ENCODE results near the gene MMS19.

The MMS19 gene

DNA sequence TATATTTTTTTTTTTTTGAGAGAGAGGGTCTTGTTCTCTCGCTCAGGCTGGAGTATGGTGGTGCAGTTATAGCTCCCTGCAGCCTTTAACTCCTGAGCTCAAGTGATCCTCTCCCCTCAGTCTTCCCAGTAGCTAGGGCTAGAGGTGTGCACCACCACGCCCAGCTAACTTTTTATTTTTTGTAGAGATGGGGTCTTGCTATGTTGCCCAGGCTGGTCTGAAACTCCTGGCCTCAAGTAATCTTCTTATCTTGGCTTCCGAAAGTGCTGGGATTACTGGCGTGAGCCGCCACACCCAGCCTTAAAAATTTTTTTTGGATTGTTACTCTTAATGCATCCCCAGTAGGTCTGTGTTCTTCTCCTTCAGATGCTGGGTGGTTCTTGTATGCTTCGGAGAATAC, 4.7 kb upstream of the MMS19 start:
- DNase-seq (ENCODE audit: low read depth in 1 of 2, low spot score in 1 of 2): no peak
- H3K4me3 ChIP-seq (replicated peaks; ENCODE audit: insufficient read depth, low read length): no peak overlapping the region
- TF ChIP-seq SPI1 (IDR thresholded peaks at IDR 0.05; ENCODE audit: borderline replicate concordance, low read depth) (no peak), GABPA (IDR thresholded peaks at IDR 0.05; ENCODE audit: low read depth) (no peak), POLR2AphosphoS5 (IDR thresholded peaks at IDR 0.05; ENCODE audit: low read depth) (no peak)
- TF ChIP-seq, protein P1, sequence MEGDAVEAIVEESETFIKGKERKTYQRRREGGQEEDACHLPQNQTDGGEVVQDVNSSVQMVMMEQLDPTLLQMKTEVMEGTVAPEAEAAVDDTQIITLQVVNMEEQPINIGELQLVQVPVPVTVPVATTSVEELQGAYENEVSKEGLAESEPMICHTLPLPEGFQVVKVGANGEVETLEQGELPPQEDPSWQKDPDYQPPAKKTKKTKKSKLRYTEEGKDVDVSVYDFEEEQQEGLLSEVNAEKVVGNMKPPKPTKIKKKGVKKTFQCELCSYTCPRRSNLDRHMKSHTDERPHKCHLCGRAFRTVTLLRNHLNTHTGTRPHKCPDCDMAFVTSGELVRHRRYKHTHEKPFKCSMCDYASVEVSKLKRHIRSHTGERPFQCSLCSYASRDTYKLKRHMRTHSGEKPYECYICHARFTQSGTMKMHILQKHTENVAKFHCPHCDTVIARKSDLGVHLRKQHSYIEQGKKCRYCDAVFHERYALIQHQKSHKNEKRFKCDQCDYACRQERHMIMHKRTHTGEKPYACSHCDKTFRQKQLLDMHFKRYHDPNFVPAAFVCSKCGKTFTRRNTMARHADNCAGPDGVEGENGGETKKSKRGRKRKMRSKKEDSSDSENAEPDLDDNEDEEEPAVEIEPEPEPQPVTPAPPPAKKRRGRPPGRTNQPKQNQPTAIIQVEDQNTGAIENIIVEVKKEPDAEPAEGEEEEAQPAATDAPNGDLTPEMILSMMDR (IDR thresholded peaks at IDR 0.05; ENCODE audit: insufficient read depth, low read length): no peak
- TF ChIP-seq, protein P2, sequence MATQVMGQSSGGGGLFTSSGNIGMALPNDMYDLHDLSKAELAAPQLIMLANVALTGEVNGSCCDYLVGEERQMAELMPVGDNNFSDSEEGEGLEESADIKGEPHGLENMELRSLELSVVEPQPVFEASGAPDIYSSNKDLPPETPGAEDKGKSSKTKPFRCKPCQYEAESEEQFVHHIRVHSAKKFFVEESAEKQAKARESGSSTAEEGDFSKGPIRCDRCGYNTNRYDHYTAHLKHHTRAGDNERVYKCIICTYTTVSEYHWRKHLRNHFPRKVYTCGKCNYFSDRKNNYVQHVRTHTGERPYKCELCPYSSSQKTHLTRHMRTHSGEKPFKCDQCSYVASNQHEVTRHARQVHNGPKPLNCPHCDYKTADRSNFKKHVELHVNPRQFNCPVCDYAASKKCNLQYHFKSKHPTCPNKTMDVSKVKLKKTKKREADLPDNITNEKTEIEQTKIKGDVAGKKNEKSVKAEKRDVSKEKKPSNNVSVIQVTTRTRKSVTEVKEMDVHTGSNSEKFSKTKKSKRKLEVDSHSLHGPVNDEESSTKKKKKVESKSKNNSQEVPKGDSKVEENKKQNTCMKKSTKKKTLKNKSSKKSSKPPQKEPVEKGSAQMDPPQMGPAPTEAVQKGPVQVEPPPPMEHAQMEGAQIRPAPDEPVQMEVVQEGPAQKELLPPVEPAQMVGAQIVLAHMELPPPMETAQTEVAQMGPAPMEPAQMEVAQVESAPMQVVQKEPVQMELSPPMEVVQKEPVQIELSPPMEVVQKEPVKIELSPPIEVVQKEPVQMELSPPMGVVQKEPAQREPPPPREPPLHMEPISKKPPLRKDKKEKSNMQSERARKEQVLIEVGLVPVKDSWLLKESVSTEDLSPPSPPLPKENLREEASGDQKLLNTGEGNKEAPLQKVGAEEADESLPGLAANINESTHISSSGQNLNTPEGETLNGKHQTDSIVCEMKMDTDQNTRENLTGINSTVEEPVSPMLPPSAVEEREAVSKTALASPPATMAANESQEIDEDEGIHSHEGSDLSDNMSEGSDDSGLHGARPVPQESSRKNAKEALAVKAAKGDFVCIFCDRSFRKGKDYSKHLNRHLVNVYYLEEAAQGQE (IDR thresholded peaks at IDR 0.05; ENCODE audit: insufficient replicate concordance, low read depth): no peak
- no peak overlapping the region for H3K27ac ChIP-seq (replicated peaks)
- H3K27me3 ChIP-seq (ENCODE audit: insufficient read depth, poor library complexity, severe bottlenecking): no peaks in the 10 kb centered on the region

DNA sequence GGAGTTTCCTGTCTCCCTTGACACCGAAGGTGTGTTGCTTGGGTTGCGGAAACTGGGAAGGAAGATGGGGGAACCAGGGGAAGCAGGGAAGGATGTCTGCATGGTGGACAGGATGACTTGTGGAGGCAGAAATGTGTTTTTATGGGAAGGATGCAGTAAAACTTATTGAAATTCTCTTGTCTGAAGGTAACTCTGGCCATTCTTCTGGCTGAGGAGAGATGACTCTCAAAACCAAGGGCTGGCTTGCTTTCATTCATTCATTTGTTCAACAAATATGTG, 2.0 kb upstream of the MMS19 start:
- DNase-seq (ENCODE audit: low read depth in 1 of 2, low spot score in 1 of 2): no peak
- TF ChIP-seq, protein P2 (IDR thresholded peaks at IDR 0.05; ENCODE audit: insufficient replicate concordance, low read depth): no peak
- TF ChIP-seq, protein P1 (IDR thresholded peaks at IDR 0.05; ENCODE audit: insufficient read depth, low read length): no peak
- TF ChIP-seq SPI1 (IDR thresholded peaks at IDR 0.05; ENCODE audit: borderline replicate concordance, low read depth) (no peak), POLR2AphosphoS5 (IDR thresholded peaks at IDR 0.05; ENCODE audit: low read depth) (no peak), GABPA (IDR thresholded peaks at IDR 0.05; ENCODE audit: low read depth) (no peak)
- H3K27me3 ChIP-seq (ENCODE audit: insufficient read depth, poor library complexity, severe bottlenecking): no peaks in the 10 kb centered on the region
- H3K27ac ChIP-seq (replicated peaks): no peak overlapping the region; the same call in 1 of the 2 replicates
- H3K4me3 ChIP-seq (replicated peaks; ENCODE audit: insufficient read depth, low read length): peak overlapping the region; percentile 95

DNA sequence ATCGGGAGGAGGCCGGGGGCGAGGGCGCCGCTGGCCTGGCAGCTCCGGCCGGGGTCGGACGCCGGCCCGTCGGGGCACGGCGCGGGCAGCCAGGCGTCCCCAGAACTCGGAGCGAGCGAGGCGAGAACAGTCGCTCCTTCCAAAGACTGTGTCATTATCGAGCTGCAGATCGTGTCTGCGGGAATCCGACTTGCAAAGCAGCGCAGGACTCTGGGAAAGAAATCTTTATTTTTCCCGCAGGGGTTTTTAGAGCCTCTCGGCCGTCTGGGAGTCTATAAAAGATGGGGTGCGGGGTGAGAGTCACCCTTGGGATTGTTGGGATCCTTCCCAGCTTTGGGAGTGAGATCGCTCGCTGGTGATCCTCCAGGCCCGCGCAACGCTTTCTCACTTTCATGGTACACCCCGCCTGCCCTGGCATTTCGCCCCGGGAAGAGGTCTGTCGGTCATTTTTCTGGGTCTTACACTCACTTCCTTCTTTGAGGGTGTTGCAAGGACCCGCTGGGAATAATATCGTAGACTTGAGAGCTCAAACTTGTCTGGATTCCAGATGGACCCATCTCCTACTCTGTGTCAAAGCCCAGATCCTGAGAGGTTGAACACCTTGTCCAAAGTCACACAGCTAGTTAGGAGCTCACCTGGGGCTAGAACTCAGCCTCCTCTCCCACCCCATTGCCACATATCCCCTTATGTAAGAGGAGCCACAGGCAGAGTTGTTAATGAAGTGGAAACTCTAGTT, 1.5 kb upstream of the MMS19 start:
- H3K27ac ChIP-seq (replicated peaks): peak overlapping the region; percentile 54

More for the DNA sequence above, 1.5 kb upstream of the MMS19 start:
- TF ChIP-seq, protein P2 (IDR thresholded peaks at IDR 0.05; ENCODE audit: insufficient replicate concordance, low read depth): no peak
- TF ChIP-seq, protein P1 (IDR thresholded peaks at IDR 0.05; ENCODE audit: insufficient read depth, low read length): no peak
- TF ChIP-seq SPI1 (IDR thresholded peaks at IDR 0.05; ENCODE audit: borderline replicate concordance, low read depth): peak; percentile 85
- Histone ChIP-seq H3K27me3 (ENCODE audit: insufficient read depth, poor library complexity, severe bottlenecking) (no peaks in the 10 kb centered on the region), H3K4me3 (replicated peaks; ENCODE audit: insufficient read depth, low read length) (peak overlapping the region; percentile 95)
- peak; percentile 58 to 65 for DNase-seq (ENCODE audit: low read depth in 1 of 2, low spot score in 1 of 2)
